SIG-M5 (cell line): Measurements from ENCODE around the gene ZDHHC23.

ENCODE experiments used
- DNase-seq: peaks from one replicate; lab custom pipeline; 2025; lab: John Stamatoyannopoulos, UW

The ZDHHC23 gene

GRCh38 chr3:114011059-114011797 is 63.4 kb downstream of the ZDHHC23 start:
- no peak for DNase-seq
